Astrocyte (in vitro differentiated cells and primary cell): Measurements from ENCODE around the gene TNFSF10.

ENCODE experiments used
- CTCF ChIP-seq: IDR thresholded peaks from 2 replicates; pipeline ENCODE4 v1.5.1; 2011; ENCODE audit warnings: low read depth, mild to moderate bottlenecking, inconsistent platforms, low read length, moderate library complexity; ENCODE audit not compliant: insufficient read depth
- EZH2 ChIP-seq: IDR thresholded peaks from 2 replicates; pipeline ENCODE4 v1.6.1; 2012; ENCODE audit warnings: mild to moderate bottlenecking, low read length, inconsistent platforms; ENCODE audit not compliant: insufficient read depth

- TF ChIP-seq CTCF (no peak), EZH2 (no peak)
Observed at GRCh38 chr3:172551874-172552273, 28.6 kb upstream of the TNFSF10 start.
